ENCODE measurements around the gene H6PD.
A peak's percentile ranks its signal among the peaks of the same experiment; 100 is the strongest.

H6PD gene

GRCh38 chr1:9241891-9242290, 7.3 kb downstream of the H6PD start:
- DNase-seq: no peak

- DNase-seq: no peak
Measured at GRCh38 chr1:9242338-9242969, 7.9 kb downstream of the H6PD start.

GRCh38 chr1:9243066-9243739, 8.6 kb downstream of the H6PD start:
- no peak for DNase-seq

- no peak for DNase-seq
Measured at GRCh38 chr1:9244501-9245229, 10.1 kb downstream of the H6PD start.

- no peak for DNase-seq
Measured at GRCh38 chr1:9245230-9245619, 10.7 kb downstream of the H6PD start.

GRCh38 chr1:9245661-9246060, 11.1 kb downstream of the H6PD start:
- no peak for DNase-seq

GRCh38 chr1:9246215-9246614, 11.6 kb downstream of the H6PD start:
- no peak for DNase-seq

- DNase-seq: no peak
Measured at GRCh38 chr1:9246841-9247785, 12.5 kb downstream of the H6PD start.

GRCh38 chr1:9247894-9248293, 13.3 kb downstream of the H6PD start:
- no peak for DNase-seq

GRCh38 chr1:9248341-9249262, 14.0 kb downstream of the H6PD start:
- no peak for DNase-seq

GRCh38 chr1:9249263-9249533, 14.6 kb downstream of the H6PD start:
- DNase-seq: no peak

GRCh38 chr1:9249534-9250410, 15.2 kb downstream of the H6PD start:
- DNase-seq: peak in 1 of 2 experiments; percentile 8

GRCh38 chr1:9250411-9251381, 16.1 kb downstream of the H6PD start:
- DNase-seq: no peak

- no peak for DNase-seq
Measured at GRCh38 chr1:9251501-9251900, 16.9 kb downstream of the H6PD start.

GRCh38 chr1:9253004-9253403, 18.4 kb downstream of the H6PD start:
- DNase-seq: no peak

- DNase-seq: no peak
Measured at GRCh38 chr1:9253453-9254105, 19.0 kb downstream of the H6PD start.

- no peak for DNase-seq
Measured at GRCh38 chr1:9256332-9256731, 21.8 kb downstream of the H6PD start.

- no peak for DNase-seq
Measured at GRCh38 chr1:9257851-9258250, 23.3 kb downstream of the H6PD start.

- no peak for DNase-seq
Measured at GRCh38 chr1:9258629-9259028, 24.1 kb downstream of the H6PD start.
